HepG2 (cell line): ENCODE results near the gene CDHR5. TPM values are rescaled to one million over a fixed set of nuclear protein-coding genes. Genes with fewer than 3 reads are reported as not detected.

Experiments
- EP300 ChIP-seq, 3 experiments: sonication (generic) in 1 of 3; formaldehyde crosslinking in 1 of 3; IDR thresholded peaks; 2 replicates each; pipeline versions ENCODE4 v1.5.1 to v1.6.1; 2011 to 2020; ENCODE audit warnings: low read depth in 2 of 3, low read length in 2 of 3, borderline replicate concordance in 1 of 3, improper control_type of control experiment in 1 of 3, mild to moderate bottlenecking in 1 of 3, missing genetic modification reagents in 1 of 3, moderate library complexity in 1 of 3
- HNRNPH1 ChIP-seq: fragments of 200-400 bp; formaldehyde crosslinking; optimal IDR thresholded peaks from 2 replicates; pipeline ENCODE3; 2017; ENCODE audit warnings: mild to moderate bottlenecking, low read depth, low read length
- SP4 ChIP-seq: sonication (generic); formaldehyde crosslinking; IDR thresholded peaks from 2 replicates; pipeline ENCODE4 v1.8.1; 2023; ENCODE audit warnings: mild to moderate bottlenecking, missing genetic modification reagents
- TCF7L2 ChIP-seq: IDR thresholded peaks from 2 replicates; pipeline ENCODE4 v1.6.1; 2011; ENCODE audit warnings: mild to moderate bottlenecking, low read depth, low read length, moderate library complexity
- ZNF501 ChIP-seq: sonication (generic); formaldehyde crosslinking; IDR thresholded peaks from 2 replicates; pipeline ENCODE4 v1.5.1; 2020; ENCODE audit warnings: mild to moderate bottlenecking, moderate library complexity, missing genetic modification reagents
- ZNF598 ChIP-seq: sonication (generic); formaldehyde crosslinking; IDR thresholded peaks from 2 replicates; pipeline ENCODE4 v1.5.1; 2020; ENCODE audit warnings: mild to moderate bottlenecking, missing genetic modification reagents, borderline replicate concordance
- ZNF614 ChIP-seq: IDR thresholded peaks from 2 replicates; pipeline ENCODE4 v1.6.1; 2018; ENCODE audit warnings: missing biosample characterization, missing genetic modification reagents, inconsistent platforms, borderline replicate concordance
- ZNF850 ChIP-seq: sonication (generic); formaldehyde crosslinking; conservative IDR thresholded peaks from 2 replicates; pipeline ENCODE4 v1.9.0; 2021; ENCODE audit warnings: mild to moderate bottlenecking, missing genetic modification reagents
- ZSCAN30 ChIP-seq: sonication (generic); formaldehyde crosslinking; IDR thresholded peaks from 2 replicates; pipeline ENCODE4 v1.5.0; 2020; ENCODE audit warnings: mild to moderate bottlenecking, missing genetic modification reagents
- polyA plus RNA-seq, 8 experiments: library from polyadenylated mRNA; depleted of rRNA in 3 of 8; stranded (reverse) in 7 of 8; unstranded in 1 of 8; fragments of >200 nt; fragmentation: Illumina TruSeq in 4 of 8; extraction: Trizol in 4 of 8; gene quantifications; 2 replicates each; pipeline versions ENCODE4 v1.2.1 to v1.2.3, GENCODE V29; 2011 to 2016; ENCODE audit warnings: low read depth in 4 of 8, missing spikeins in 1 of 8, mixed read lengths in 1 of 8; ENCODE audit not compliant: insufficient read depth in 1 of 8
- total RNA-seq, 5 experiments: library from RNA; depleted of rRNA; stranded (reverse); fragments of >200 nt; fragmentation: Illumina TruSeq; extraction: Trizol; gene quantifications; 2 replicates each; pipeline ENCODE4 v1.2.3, GENCODE V29; 2016; ENCODE audit warnings: low read depth in 1 of 5
- TF ChIP-seq, protein P1 (sequence below): IDR thresholded peaks from 2 replicates; pipeline ENCODE4 v1.6.1; 2012; ENCODE audit warnings: low read depth, low read length, improper control_type of control experiment
- TF ChIP-seq, protein P2 (sequence below): sonication (generic); formaldehyde crosslinking; IDR thresholded peaks from 2 replicates; pipeline ENCODE4 v1.4.0; 2020; ENCODE audit warnings: mild to moderate bottlenecking, missing genetic modification reagents
- TF ChIP-seq, protein P3 (sequence below): sonication (generic); formaldehyde crosslinking; IDR thresholded peaks from 2 replicates; pipeline ENCODE4 v1.4.0; 2020; ENCODE audit warnings: low read depth, mild to moderate bottlenecking, missing genetic modification reagents
- TF ChIP-seq, protein P4 (sequence below): sonication (generic); formaldehyde crosslinking; IDR thresholded peaks from 2 replicates; pipeline ENCODE4; 2020; ENCODE audit warnings: missing genetic modification reagents, mild to moderate bottlenecking, borderline replicate concordance
- TF ChIP-seq, protein P5 (sequence below): sonication (generic); formaldehyde crosslinking; IDR thresholded peaks from 2 replicates; pipeline ENCODE4 v1.8.0; 2022; ENCODE audit warnings: low read depth, missing genetic modification reagents
- TF ChIP-seq, protein P6 (sequence below): sonication (generic); formaldehyde crosslinking; IDR thresholded peaks from 2 replicates; pipeline ENCODE4 v1.8.1; 2023; ENCODE audit warnings: mild to moderate bottlenecking, moderate library complexity, missing genetic modification reagents

CDHR5 gene
- total and polyA plus RNA-seq, 2 of the 13 experiments (the other 11 are each of a cell fraction or from before 2014, with no cell fraction given): 0.46 to 0.71 TPM

DNA sequence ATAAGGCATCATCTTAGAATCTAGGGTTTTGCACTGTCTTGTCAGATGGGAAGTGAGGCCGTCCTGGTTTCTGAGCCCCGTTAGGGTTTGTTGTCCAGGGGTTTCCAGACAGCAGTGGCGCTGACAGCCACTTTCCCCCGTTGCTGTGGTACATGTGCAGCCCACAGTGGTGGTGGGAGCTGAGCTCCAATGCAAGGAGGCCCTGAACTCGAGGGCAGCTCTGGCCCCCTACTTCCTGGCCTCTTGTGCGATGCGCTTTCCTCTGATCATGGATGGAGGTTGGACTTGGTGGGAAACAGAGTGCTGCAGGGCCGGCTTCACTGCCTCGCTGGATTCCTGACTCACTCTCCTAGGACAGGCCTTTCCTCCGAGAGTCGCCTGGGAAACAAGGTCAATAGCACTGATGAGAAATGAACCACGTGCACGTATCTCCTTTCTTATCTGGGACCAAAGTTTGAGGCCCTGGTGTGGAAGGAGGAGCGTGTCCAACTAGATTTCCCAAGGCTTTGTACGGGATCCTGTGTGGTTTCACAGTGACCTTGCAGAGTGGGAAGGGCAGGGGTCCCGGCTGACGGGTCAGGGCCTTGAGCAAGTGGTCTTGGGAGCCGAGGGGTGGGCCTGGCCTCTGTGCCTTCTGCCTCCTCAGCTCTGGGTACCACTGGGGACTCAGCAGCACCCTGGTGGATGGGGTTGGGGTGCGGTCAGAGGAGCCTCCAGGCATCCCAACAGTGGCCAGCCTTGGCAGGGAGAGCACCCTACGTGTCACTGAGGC, 44.7 kb downstream of the CDHR5 start (continued):
- TF ChIP-seq, protein P1, sequence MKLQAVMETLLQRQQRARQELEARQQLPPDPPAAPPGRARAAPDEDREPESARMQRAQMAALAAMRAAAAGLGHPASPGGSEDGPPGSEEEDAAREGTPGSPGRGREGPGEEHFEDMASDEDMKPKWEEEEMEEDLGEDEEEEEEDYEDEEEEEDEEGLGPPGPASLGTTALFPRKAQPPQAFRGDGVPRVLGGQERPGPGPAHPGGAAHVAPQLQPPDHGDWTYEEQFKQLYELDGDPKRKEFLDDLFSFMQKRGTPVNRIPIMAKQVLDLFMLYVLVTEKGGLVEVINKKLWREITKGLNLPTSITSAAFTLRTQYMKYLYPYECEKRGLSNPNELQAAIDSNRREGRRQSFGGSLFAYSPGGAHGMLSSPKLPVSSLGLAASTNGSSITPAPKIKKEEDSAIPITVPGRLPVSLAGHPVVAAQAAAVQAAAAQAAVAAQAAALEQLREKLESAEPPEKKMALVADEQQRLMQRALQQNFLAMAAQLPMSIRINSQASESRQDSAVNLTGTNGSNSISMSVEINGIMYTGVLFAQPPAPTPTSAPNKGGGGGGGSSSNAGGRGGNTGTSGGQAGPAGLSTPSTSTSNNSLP: no peak
- TF ChIP-seq TCF7L2 (no peak), EP300 (IDR thresholded peaks at IDR 0.05; ENCODE audit: low read depth in 2 of 2, low read length in 2 of 2) (peak in 1 of 2 experiments; percentile 52; a peak in 2 of 4 replicates), EP300 (CRISPR knock-in tag; IDR thresholded peaks at IDR 0.05; ENCODE audit: borderline replicate concordance) (peak; percentile 12; the same call in 1 of the 2 replicates), ZNF501 (CRISPR knock-in tag) (no peak), SP4 (CRISPR knock-in tag) (no peak; the same call in 1 of the 2 replicates), ZSCAN30 (CRISPR knock-in tag) (no peak), ZNF850 (CRISPR knock-in tag) (no peak), HNRNPH1 (no peak), ZNF614 (CRISPR knock-in tag) (no peak), ZNF598 (CRISPR knock-in tag) (no peak; the same call in 1 of the 2 replicates)
- TF ChIP-seq, protein P2, sequence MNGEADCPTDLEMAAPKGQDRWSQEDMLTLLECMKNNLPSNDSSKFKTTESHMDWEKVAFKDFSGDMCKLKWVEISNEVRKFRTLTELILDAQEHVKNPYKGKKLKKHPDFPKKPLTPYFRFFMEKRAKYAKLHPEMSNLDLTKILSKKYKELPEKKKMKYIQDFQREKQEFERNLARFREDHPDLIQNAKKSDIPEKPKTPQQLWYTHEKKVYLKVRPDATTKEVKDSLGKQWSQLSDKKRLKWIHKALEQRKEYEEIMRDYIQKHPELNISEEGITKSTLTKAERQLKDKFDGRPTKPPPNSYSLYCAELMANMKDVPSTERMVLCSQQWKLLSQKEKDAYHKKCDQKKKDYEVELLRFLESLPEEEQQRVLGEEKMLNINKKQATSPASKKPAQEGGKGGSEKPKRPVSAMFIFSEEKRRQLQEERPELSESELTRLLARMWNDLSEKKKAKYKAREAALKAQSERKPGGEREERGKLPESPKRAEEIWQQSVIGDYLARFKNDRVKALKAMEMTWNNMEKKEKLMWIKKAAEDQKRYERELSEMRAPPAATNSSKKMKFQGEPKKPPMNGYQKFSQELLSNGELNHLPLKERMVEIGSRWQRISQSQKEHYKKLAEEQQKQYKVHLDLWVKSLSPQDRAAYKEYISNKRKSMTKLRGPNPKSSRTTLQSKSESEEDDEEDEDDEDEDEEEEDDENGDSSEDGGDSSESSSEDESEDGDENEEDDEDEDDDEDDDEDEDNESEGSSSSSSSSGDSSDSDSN: peak; percentile 39; the same call in 1 of the 2 replicates
- TF ChIP-seq, protein P3, sequence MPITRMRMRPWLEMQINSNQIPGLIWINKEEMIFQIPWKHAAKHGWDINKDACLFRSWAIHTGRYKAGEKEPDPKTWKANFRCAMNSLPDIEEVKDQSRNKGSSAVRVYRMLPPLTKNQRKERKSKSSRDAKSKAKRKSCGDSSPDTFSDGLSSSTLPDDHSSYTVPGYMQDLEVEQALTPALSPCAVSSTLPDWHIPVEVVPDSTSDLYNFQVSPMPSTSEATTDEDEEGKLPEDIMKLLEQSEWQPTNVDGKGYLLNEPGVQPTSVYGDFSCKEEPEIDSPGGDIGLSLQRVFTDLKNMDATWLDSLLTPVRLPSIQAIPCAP (CRISPR knock-in tag): no peak; the same call in 1 of the 2 replicates
- TF ChIP-seq, protein P4, sequence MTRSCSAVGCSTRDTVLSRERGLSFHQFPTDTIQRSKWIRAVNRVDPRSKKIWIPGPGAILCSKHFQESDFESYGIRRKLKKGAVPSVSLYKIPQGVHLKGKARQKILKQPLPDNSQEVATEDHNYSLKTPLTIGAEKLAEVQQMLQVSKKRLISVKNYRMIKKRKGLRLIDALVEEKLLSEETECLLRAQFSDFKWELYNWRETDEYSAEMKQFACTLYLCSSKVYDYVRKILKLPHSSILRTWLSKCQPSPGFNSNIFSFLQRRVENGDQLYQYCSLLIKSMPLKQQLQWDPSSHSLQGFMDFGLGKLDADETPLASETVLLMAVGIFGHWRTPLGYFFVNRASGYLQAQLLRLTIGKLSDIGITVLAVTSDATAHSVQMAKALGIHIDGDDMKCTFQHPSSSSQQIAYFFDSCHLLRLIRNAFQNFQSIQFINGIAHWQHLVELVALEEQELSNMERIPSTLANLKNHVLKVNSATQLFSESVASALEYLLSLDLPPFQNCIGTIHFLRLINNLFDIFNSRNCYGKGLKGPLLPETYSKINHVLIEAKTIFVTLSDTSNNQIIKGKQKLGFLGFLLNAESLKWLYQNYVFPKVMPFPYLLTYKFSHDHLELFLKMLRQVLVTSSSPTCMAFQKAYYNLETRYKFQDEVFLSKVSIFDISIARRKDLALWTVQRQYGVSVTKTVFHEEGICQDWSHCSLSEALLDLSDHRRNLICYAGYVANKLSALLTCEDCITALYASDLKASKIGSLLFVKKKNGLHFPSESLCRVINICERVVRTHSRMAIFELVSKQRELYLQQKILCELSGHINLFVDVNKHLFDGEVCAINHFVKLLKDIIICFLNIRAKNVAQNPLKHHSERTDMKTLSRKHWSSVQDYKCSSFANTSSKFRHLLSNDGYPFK (CRISPR knock-in tag): no peak
- TF ChIP-seq, protein P5, sequence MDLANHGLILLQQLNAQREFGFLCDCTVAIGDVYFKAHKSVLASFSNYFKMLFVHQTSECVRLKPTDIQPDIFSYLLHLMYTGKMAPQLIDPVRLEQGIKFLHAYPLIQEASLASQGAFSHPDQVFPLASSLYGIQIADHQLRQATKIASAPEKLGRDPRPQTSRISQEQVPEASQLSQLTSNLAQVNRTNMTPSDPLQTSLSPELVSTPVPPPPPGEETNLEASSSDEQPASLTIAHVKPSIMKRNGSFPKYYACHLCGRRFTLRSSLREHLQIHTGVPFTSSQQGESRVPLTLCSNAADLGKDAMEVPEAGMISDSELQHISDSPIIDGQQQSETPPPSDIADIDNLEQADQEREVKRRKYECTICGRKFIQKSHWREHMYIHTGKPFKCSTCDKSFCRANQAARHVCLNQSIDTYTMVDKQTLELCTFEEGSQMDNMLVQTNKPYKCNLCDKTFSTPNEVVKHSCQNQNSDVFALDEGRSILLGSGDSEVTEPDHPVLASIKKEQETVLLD (CRISPR knock-in tag): no peak
- TF ChIP-seq, protein P6, sequence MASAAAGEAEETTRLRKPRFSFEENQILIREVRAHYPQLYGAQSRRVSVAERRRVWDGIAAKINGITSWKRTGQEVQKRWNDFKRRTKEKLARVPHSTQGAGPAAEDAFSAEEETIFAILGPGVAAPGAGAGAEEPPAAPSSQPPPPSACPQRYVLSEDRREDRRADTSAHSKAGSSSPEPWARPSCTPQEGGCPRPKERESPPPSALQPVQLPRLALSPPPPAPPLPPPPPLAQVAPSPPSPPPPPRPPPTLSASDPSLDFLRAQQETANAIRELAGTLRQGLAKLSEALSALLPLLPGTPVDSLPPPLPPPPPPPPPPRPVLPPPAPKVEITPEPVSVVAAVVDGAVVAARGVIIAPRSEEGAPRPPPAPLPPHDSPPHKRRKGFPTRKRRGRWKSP (CRISPR knock-in tag): no peak
